Loucy (cell line): ENCODE data around the gene ZNF500.

Experiments used
- H2AFZ ChIP-seq: fragments of 200-600 bp; sonication (generic); 2 replicates; pipeline ENCODE4 v1.6.0; 2016; ENCODE audit warnings: antibody characterized with exemption, mild to moderate bottlenecking, low read length, moderate library complexity
- H3F3A ChIP-seq: fragments of 200-600 bp; 2 replicates; pipeline ENCODE4 v1.6.0; 2016; ENCODE audit warnings: antibody characterized with exemption, low read depth, mild to moderate bottlenecking
- H3K27me3 ChIP-seq: fragments of 200-600 bp; sonication (generic); 2 replicates; pipeline ENCODE4 v1.6.1; 2014; ENCODE audit warnings: low read length, mild to moderate bottlenecking; ENCODE audit not compliant: insufficient read depth, poor library complexity, severe bottlenecking
- H3K36me3 ChIP-seq: fragments of 200-600 bp; sonication (generic); 2 replicates; pipeline ENCODE4 v1.6.1; 2016; ENCODE audit warnings: low read length; ENCODE audit not compliant: insufficient read depth
- H3K4me1 ChIP-seq: fragments of 200-600 bp; sonication (generic); 2 replicates; pipeline ENCODE4 v1.5.1; 2014; ENCODE audit warnings: low read length, mild to moderate bottlenecking; ENCODE audit not compliant: insufficient read depth, poor library complexity, severe bottlenecking
- H3K4me2 ChIP-seq: fragments of 200-600 bp; sonication (generic); 2 replicates; pipeline ENCODE4 v1.6.0; 2014; ENCODE audit warnings: antibody characterized with exemption, low read length, low read depth, mild to moderate bottlenecking; ENCODE audit not compliant: poor library complexity, severe bottlenecking
- H3K4me3 ChIP-seq: fragments of 200-600 bp; sonication (generic); 2 replicates; pipeline ENCODE4 v1.5.1; 2014; ENCODE audit warnings: low read length, mild to moderate bottlenecking, mixed read lengths; ENCODE audit not compliant: poor library complexity, severe bottlenecking
- H3K79me2 ChIP-seq: fragments of 200-600 bp; sonication (generic); 2 replicates; pipeline ENCODE4 v1.6.1; 2014; ENCODE audit warnings: low read length; ENCODE audit not compliant: insufficient read depth
- H3K9ac ChIP-seq: fragments of 200-600 bp; sonication (generic); 2 replicates; pipeline ENCODE4 v1.6.0; 2014; ENCODE audit warnings: mild to moderate bottlenecking, low read depth, low read length, moderate library complexity; ENCODE audit not compliant: poor library complexity, severe bottlenecking
- H3K9me2 ChIP-seq: fragments of 200-600 bp; sonication (generic); replicated peaks from 2 replicates; pipeline ENCODE4 v1.6.1; 2016; ENCODE audit warnings: low read depth, low read length, mixed read lengths
- H3K9me3 ChIP-seq: fragments of 200-600 bp; sonication (generic); 2 replicates; pipeline ENCODE4 v1.6.1; 2014; ENCODE audit warnings: mild to moderate bottlenecking, antibody characterized with exemption, low read length, low read depth; ENCODE audit not compliant: insufficient read depth
- H4K20me1 ChIP-seq: fragments of 200-600 bp; sonication (generic); 2 replicates; pipeline ENCODE4 v1.6.0; 2014; ENCODE audit warnings: antibody characterized with exemption, low read length, mild to moderate bottlenecking; ENCODE audit not compliant: insufficient read depth, poor library complexity, severe bottlenecking
- CTCF ChIP-seq: fragments of 200-600 bp; sonication (generic); conservative IDR thresholded peaks from 2 replicates; pipeline ENCODE4 v1.5.1; 2014; ENCODE audit warnings: mild to moderate bottlenecking, antibody characterized with exemption, low read length
- EZH2phosphoT487 ChIP-seq: fragments of 200-600 bp; IDR thresholded peaks from 2 replicates; pipeline ENCODE4 v1.6.1; 2018; ENCODE audit warnings: antibody characterized with exemption, mild to moderate bottlenecking, moderate library complexity, borderline replicate concordance

ZNF500 gene

GRCh38 chr16:4788910-4789309, 21.9 kb upstream of the ZNF500 start:
- no peaks in the 10 kb centered on the region for H4K20me1 ChIP-seq
- H3K4me2 ChIP-seq = no peak overlapping the region
- TF ChIP-seq EZH2phosphoT487 (no peak), CTCF (no peak)
- H3K36me3 ChIP-seq = no peaks in the 10 kb centered on the region
- H3K4me1 ChIP-seq = no peaks in the 10 kb centered on the region
- H3K9ac ChIP-seq = no peak overlapping the region
- no peaks in the 10 kb centered on the region for H3K79me2 ChIP-seq
- H3K9me3 ChIP-seq = no peaks in the 10 kb centered on the region
- H2AFZ ChIP-seq = no peak overlapping the region
- no peaks in the 10 kb centered on the region for H3K9me2 ChIP-seq
- no peak overlapping the region for H3K4me3 ChIP-seq
- no peaks in the 10 kb centered on the region for H3K27me3 ChIP-seq
- H3F3A ChIP-seq = no peaks in the 10 kb centered on the region

GRCh38 chr16:4788489-4788889, 21.5 kb upstream of the ZNF500 start:
- Histone ChIP-seq H3F3A (no peaks in the 10 kb centered on the region), H3K79me2 (no peaks in the 10 kb centered on the region), H2AFZ (no peak overlapping the region; the same call in 1 of the 2 replicates), H3K36me3 (no peaks in the 10 kb centered on the region), H3K4me2 (no peak overlapping the region), H3K9me2 (no peaks in the 10 kb centered on the region), H3K4me3 (no peak overlapping the region), H3K27me3 (no peaks in the 10 kb centered on the region), H3K4me1 (no peaks in the 10 kb centered on the region), H3K9me3 (no peaks in the 10 kb centered on the region), H3K9ac (no peak overlapping the region), H4K20me1 (no peaks in the 10 kb centered on the region)
- TF ChIP-seq CTCF (no peak), EZH2phosphoT487 (no peak)

GRCh38 chr16:4787627-4788482, 20.9 kb upstream of the ZNF500 start, which contains the start of gene SEPTIN12:
Gene SEPTIN12, minus strand, starts transcription at chr16:4788345. Its CDS starts 700 bp downstream, at chr16:4787645.
- H3K4me1 ChIP-seq = no peaks in the 10 kb centered on the region
- no peaks in the 10 kb centered on the region for H3K79me2 ChIP-seq
- no peak within 1 kb of the TSS; the same call in 1 of the 2 replicates for H2AFZ ChIP-seq
- no peak within 1 kb of the TSS for H3K9ac ChIP-seq
- H3K36me3 ChIP-seq = no peaks in the 10 kb centered on the region
- no peaks in the 10 kb centered on the region for H3K9me2 ChIP-seq
- no peaks in the 10 kb centered on the region for H3K9me3 ChIP-seq
- TF ChIP-seq CTCF (no peak), EZH2phosphoT487 (no peak)
- H3K27me3 ChIP-seq = no peaks in the 10 kb centered on the region
- H3F3A ChIP-seq = no peaks in the 10 kb centered on the region
- no peak within 1 kb of the TSS for H3K4me3 ChIP-seq
- no peak within 1 kb of the TSS for H3K4me2 ChIP-seq
- H4K20me1 ChIP-seq = no peaks in the 10 kb centered on the region
